Upper lobe of right lung (tissue), 1 donor: ENCODE results near the gene SLC22A4. TPM values are rescaled to one million over a fixed set of nuclear protein-coding genes. Genes with fewer than 3 reads are reported as not detected.

ENCODE experiments used
- ATAC-seq: fragments of 200-7000 bp; cut with Tn5 transposase; one replicate; pipeline ENCODE4 v1.9.1; 2020; ENCODE audit warnings: mild to moderate bottlenecking, moderate library complexity
- DNase-seq: peaks from one replicate; pipeline ENCODE4 v3.0.0-alpha.2; 2020
- H3K27ac ChIP-seq: fragments of 200-600 bp; one replicate; pipeline ENCODE4 v1.8.0; 2022
- H3K27me3 ChIP-seq: fragments of 200-600 bp; one replicate; pipeline ENCODE4 v1.8.0; 2022; ENCODE audit warnings: mild to moderate bottlenecking
- H3K36me3 ChIP-seq: fragments of 200-600 bp; one replicate; pipeline ENCODE4 v1.8.0; 2022
- H3K4me1 ChIP-seq: fragments of 200-600 bp; one replicate; pipeline ENCODE4 v1.8.0; 2022
- H3K4me3 ChIP-seq: fragments of 200-600 bp; one replicate; pipeline ENCODE4 v1.8.0; 2022; ENCODE audit warnings: mild to moderate bottlenecking
- H3K9me3 ChIP-seq: fragments of 200-600 bp; one replicate; pipeline ENCODE4 v1.8.0; 2022
- CTCF ChIP-seq: fragments of 200-600 bp; IDR thresholded peaks from one replicate; pipeline ENCODE4 v1.8.0; 2022; ENCODE audit warnings: antibody characterized with exemption
- intact Hi-C: fragments of 100-400 bp; cut with DNase I; formaldehyde crosslinking; loops from one replicate; pipeline ENCODE4 v1.11.0; 2022
- total RNA-seq: library from RNA; stranded (reverse); fragmentation: NEBNext Ultra II Directional; extraction: Animal tissue kit (Norgen Biotek cat#: 25700); gene quantifications from one replicate; pipeline ENCODE4 v1.2.1, GENCODE V29; 2021
- donor health status: DM: no; HTN: yes; CAD: no; lungs with severe emphysema.

Gene SLC22A4
- total RNA-seq, 1 donor from 2014 or later, result 1.8 TPM

GRCh38 chr5:132369007-132369473, 74.8 kb downstream of the SLC22A4 start:
- DNase-seq (no peak), ATAC-seq (no peak)
- peak overlapping the region; percentile 84 for H3K27ac ChIP-seq
- H3K4me3 ChIP-seq, result peak overlapping the region; percentile 75
- H3K9me3 ChIP-seq, result no peaks in the 10 kb centered on the region
- H3K27me3 ChIP-seq, result no peaks in the 10 kb centered on the region
- no peak for TF ChIP-seq CTCF
- intact Hi-C loops, result no loop called here
- no peaks in the 10 kb centered on the region for H3K36me3 ChIP-seq
- H3K4me1 ChIP-seq, result peaks cover 21% of the 10 kb centered on the region

GRCh38 chr5:132369474-132370180, 75.4 kb downstream of the SLC22A4 start, which contains the start of gene SLC22A5:
SLC22A5 (plus strand) TSS chr5:132369710; CDS start chr5:132369973, 263 bp downstream.
- H3K4me1 ChIP-seq, result peaks cover 21% of the 10 kb centered on the region
- no peaks in the 10 kb centered on the region for H3K27me3 ChIP-seq
- TF ChIP-seq CTCF, result no peak
- no peaks in the 10 kb centered on the region for H3K9me3 ChIP-seq
- DNase-seq (peak; percentile 92), ATAC-seq (peak; percentile 95)
- H3K36me3 ChIP-seq, result no peaks in the 10 kb centered on the region
- intact Hi-C loops, result no loop called here
- peak within 1 kb of the TSS; percentile 84 for H3K27ac ChIP-seq
- H3K4me3 ChIP-seq, result peak within 1 kb of the TSS; percentile 75

GRCh38 chr5:132370181-132370970, 76.2 kb downstream of the SLC22A4 start:
- intact Hi-C loops, result no loop called here
- peaks cover 21% of the 10 kb centered on the region for H3K4me1 ChIP-seq
- no peaks in the 10 kb centered on the region for H3K36me3 ChIP-seq
- no peak for TF ChIP-seq CTCF
- H3K27me3 ChIP-seq, result no peaks in the 10 kb centered on the region
- H3K9me3 ChIP-seq, result no peaks in the 10 kb centered on the region
- ATAC-seq (no peak), DNase-seq (peak; percentile 41)
- peak overlapping the region; percentile 84 for H3K27ac ChIP-seq
- H3K4me3 ChIP-seq, result peak overlapping the region; percentile 75

- H3K36me3 ChIP-seq, result no peaks in the 10 kb centered on the region
- H3K4me1 ChIP-seq, result peaks cover 21% of the 10 kb centered on the region
- no peaks in the 10 kb centered on the region for H3K27me3 ChIP-seq
- no peak overlapping the region for H3K27ac ChIP-seq
- H3K4me3 ChIP-seq, result peak overlapping the region; percentile 75
- TF ChIP-seq CTCF, result no peak
- intact Hi-C loops, result no loop called here
- H3K9me3 ChIP-seq, result no peaks in the 10 kb centered on the region
- no peak for DNase-seq
- ATAC-seq, result no peak
Measured at GRCh38 chr5:132370971-132371602, 76.9 kb downstream of the SLC22A4 start.

GRCh38 chr5:132371603-132371994, 77.4 kb downstream of the SLC22A4 start:
- Histone ChIP-seq H3K27me3 (no peaks in the 10 kb centered on the region), H3K4me1 (peaks cover 21% of the 10 kb centered on the region), H3K36me3 (no peaks in the 10 kb centered on the region), H3K27ac (no peak overlapping the region), H3K4me3 (no peak overlapping the region), H3K9me3 (no peaks in the 10 kb centered on the region)
- no peak for TF ChIP-seq CTCF
- peak; percentile 37 for DNase-seq
- intact Hi-C loops, result no loop called here
- no peak for ATAC-seq
